ENCODE data around the gene COX17.

COX17 gene

DNA sequence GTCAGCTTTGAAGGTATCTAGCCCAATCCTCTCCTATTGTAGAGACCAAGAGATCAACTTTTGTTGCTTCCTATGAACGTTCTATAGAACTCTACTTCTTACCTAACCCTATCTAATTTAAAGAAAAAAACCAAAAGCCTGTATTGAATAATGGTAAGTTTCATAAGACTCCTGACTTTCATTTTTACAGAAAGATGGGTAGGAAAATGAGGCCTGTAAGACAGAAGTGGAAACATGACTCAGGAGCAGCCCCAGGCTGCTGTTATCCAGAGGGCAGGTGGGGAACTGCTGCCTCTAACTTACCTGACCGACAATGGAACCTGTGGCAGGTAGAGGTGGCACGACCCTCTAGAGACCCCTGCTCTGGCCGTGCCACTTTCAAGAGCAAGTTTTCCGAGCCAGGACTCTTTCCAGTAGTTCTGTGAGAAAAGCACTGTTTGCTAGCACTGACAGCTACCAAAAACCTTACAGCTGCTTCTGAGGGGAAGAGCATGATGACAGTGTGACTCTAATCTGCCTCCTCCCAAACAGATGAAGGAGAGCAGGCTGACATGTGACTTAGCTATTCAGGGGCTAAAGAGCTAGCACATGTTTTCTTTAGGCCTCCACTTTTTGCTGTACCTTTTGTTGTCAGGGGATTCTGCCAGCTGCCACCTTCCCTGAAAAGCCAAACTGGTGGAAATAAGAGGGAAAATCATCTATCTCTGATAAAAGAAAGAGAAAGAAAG, 34.3 kb downstream of the COX17 start:
- DNase-seq = no peak

DNA sequence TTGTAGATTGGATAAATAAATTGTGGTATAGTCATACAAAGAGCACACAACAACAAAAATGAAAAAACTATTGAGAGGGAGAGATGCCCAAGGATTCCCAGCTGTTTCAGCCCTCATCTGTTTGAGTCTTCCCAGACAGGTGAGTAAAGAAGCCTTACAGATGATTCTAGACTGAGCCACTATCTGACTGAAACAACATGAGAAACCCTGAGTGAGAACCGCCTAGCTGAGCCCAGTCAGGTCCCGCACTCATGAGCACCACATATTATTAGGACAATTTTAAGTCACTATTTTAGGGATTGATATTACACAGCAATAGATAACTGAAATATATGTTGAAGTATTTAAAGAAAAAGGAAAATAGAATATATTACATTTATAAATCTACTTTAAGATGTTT, 35.8 kb downstream of the COX17 start:
- DNase-seq = no peak

DNA sequence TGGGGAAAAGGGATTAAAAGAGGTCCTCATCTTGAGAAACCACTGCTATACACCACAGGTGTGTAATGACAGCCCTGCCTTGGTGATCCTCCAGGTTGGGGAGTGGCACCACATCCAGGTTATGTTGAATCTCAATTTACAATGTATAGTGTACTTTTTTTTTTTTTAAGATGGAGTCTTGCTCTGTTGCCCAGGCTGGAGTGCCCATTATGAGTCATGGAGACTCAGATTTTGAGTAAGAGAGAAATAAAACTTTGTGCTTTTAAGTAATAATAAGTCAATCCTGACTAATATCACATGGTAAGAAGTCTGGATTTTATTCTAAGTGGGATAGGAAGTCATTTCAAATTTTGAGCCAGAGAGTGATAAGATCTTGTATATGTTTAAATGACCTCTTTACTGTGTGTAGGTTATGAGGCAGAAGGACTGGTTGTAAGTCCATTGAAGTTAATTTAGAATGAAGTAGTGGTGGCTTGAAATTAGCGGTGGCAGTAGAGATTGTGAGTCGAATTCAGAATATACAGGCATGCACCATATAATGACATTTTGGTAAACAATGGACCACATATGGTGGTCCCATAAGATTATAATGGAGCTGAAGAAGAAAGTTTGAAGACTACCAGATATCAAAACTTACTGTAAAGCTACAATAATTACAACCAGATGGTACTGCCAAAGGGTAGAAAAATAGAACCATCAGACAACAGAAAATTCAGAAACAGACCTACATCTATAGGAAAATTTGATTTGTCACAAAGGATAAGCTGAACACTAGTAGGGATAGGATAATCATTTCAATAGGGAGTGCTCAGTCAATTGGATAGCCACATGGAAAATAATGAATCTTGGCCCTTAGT, 37.5 kb downstream of the COX17 start:
- no peak for DNase-seq

DNA sequence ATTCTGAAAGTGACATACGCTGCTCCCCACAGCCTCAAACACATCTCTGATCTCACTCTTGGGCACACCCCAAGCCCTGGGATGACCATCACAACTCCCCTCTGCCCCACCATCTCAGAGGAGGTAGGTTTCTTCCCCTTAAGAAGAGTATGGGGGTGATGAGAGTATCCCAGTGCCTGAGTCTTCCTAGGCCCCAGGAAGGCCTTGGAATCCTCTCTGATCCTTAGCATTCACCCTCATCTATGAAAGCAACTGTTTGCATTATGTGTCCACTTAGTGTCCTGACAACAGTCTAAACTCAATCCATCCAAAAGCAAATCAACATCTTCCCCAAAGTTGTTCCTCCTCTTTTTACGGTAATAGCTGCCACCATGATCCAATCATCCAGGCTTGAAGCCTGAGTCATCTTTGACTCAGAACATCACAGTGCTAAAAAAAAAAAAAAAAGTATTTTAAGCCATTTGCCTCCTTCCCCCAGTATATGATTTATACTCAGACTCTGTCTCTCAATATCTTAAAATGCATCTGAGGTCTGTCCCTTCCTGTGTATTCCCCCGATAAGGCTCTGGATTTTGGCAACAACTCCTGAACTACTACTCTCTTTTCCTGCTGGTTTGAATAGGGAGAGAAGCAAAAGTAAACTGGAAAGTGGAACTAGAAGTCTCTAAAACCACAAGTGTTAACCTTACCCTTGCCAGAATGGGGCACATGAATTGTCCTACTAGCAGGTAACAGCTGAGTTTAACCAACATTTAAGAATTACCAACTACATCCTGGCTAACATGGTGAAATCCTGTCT, 39.3 kb downstream of the COX17 start:
- no peak for DNase-seq

DNA sequence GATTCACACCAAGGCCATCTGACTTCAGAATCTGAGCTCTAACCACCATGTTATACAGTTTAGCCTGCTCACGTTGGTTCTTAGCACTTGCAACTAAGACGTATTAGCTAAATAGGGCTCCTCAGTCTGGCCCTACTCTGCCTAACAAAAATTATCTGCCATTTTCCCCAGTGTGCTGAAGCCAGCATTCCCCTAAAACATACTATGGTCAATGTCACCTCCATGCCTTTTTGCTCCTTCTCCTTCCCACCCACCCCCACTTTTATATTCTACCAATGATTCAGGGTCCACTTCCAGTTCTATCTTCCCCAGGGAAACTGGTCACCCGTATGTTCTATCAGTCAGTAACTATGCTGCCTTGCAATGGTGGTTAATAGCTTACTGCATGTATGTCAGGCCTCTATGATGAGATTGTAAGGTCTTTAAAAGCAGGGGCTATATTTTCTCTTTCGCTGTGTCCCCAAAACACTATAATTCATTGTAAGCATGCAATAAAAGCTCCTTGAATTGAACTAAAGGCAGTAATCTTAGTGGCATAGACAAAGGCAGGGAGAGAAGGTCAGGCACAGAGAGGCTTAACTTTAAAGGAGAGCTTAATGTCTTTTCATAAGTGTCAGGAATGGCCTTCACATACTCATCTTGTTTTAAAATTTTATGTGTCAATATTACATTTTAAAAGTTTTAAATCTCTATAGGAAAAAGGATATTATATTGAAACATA, 40.2 kb downstream of the COX17 start:
- no peak for DNase-seq

DNA sequence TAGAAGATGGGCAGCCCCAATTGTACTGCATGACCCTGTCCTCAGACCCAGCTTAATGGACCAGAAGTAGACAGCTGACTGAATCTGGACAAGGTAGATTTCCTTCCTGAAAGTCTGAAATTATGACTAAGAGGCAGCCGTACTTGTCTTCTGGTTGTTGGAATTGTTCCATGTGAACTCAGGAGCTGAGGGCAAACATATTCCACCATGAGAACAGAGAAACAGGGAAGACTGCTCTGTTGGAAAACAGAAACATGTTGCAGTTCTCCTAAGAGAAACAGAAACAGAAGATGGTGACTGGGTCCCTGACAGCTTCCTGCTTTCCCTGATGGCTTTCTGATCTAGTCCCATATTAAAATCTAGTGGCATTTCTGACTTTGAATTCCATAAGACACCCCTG, 41.0 kb downstream of the COX17 start:
- DNase-seq = no peak

GRCh38 chr3:119635719-119636118, 41.5 kb downstream of the COX17 start:
- no peak for DNase-seq

GRCh38 chr3:119632829-119633228, 44.4 kb downstream of the COX17 start:
- DNase-seq = no peak

DNA sequence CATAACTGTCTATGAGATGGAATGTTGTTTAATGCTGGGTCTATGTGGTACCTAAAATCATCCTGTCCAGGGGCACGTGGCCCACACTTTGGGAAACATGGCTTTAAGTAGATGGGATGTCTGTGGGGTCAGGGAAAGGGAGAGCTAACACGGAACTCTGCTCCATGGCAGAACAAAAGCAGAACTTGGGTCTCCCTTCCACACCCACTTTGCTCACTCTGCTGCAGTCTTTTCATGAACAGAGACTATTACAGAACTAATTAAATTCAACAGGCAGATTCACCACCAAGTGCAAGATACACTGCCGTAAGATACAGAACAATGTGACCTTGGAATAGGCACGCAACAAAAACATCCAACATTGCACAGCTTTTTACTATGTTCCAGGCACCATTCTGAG, 45.0 kb downstream of the COX17 start:
- DNase-seq = no peak

- DNase-seq = no peak
Measured at GRCh38 chr3:119631516-119631915, 45.7 kb downstream of the COX17 start.

DNA sequence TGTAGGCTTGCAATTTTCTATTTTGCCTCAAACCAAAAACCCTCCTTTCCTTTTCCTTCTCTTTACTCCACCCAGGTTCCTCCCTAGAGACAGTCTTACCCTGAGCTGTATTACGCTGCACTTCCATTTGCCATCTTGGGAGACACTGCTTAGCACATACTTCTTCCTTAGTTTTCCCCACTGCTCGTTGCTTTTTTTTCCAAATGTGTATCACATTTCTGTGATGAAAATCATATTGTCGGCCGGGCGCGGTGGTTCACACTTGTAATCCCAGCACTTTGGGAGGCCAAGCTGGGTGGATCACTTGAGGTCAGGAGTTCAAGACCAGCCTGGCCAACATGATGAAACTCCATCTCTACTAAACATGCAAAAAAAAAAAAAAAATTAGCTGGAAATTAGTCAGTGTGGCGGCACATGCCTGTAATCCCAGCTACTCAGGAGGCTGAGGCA, 46.3 kb downstream of the COX17 start:
- DNase-seq = no peak

DNA sequence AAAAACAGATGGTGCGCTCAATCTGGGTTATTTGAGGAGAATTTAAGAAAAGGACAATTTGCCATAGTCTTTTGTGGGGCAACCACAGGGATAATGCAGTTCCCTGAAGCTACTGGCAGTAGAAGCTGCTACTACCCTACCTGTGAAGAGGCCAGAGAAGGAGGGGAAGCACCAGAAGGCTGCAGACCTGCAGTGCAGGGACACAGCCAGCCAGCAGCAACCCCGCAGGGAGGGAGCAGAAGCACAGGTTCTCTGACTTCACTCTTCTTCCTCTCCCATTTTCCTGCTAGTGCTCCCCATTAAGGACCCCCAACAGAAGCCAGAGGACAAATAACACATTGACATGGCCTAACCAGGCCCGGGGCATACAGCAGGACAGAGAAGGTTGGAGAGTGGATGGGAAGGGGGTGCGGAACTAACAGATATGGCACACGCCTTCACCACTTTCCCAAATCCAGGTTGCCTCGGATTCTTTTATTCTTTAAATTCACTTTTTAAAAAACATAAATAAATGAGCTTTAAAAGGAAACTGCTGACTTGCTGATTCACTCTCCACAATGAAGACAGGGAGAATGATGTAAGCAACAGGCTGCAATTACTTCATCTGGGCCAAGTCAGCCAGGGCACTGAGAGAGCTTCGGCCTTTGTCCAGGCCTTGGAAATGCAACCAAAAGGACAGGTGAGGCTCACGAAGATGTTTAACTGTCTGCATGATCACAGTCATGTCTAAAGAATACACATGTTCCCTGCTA, 46.9 kb downstream of the COX17 start:
- DNase-seq = no peak

- no peak for DNase-seq
Measured at GRCh38 chr3:119628816-119629445, 48.3 kb downstream of the COX17 start.

- DNase-seq = no peak
Measured at GRCh38 chr3:119628390-119628789, 48.8 kb downstream of the COX17 start.

- no peak for DNase-seq
Measured at GRCh38 chr3:119627461-119627860, 49.7 kb downstream of the COX17 start.

- DNase-seq = no peak
Measured at GRCh38 chr3:119626196-119626595, 51.0 kb downstream of the COX17 start.

- no peak for DNase-seq
Measured at GRCh38 chr3:119625451-119626153, 51.6 kb downstream of the COX17 start.

DNA sequence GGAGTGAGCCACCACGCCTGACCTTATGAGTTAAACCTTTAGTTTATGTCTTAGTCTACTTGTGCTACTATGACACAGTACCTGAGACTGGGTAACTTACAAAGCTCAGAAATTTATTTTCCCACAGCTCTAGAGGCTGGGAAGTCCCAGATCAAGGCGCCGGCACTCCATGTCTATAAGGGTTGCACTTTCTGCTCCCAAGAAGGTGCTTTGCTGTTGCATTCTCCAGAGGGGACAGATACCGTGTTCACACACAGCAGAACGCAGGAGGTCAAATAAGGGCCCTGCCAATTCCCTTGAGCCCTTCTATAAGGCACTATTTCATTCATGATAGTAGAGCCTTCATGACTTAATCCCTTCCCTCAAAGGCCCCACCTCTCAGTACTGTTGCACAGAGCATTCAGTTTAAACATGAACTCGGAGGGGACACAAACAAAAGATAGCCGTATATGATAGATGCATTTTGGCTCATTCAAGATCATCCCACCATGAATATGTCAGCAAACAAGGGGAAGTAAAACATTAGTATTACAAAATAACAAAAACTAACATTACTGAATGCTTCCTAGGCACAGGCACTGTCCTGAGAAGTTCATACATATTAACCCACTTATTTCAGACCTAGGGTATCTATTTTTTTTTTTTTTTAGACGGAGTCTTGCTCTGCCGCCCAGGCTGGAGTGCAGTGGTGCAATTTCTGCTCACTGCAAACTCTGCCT, 53.0 kb downstream of the COX17 start:
- DNase-seq = no peak

GRCh38 chr3:119620899-119621298, 56.3 kb downstream of the COX17 start:
- DNase-seq = no peak

Measured in SW 1271 (cell line).